CD4-positive, alpha-beta T cell treated with Interleukin-4 for 1 hour (primary cell): ENCODE data around the gene LSP1.

ENCODE experiments used
- DNase-seq, 2 donors: peaks; one replicate each; pipeline ENCODE4 v3.0.0-alpha.2; 2020 to 2022

Gene LSP1

DNA sequence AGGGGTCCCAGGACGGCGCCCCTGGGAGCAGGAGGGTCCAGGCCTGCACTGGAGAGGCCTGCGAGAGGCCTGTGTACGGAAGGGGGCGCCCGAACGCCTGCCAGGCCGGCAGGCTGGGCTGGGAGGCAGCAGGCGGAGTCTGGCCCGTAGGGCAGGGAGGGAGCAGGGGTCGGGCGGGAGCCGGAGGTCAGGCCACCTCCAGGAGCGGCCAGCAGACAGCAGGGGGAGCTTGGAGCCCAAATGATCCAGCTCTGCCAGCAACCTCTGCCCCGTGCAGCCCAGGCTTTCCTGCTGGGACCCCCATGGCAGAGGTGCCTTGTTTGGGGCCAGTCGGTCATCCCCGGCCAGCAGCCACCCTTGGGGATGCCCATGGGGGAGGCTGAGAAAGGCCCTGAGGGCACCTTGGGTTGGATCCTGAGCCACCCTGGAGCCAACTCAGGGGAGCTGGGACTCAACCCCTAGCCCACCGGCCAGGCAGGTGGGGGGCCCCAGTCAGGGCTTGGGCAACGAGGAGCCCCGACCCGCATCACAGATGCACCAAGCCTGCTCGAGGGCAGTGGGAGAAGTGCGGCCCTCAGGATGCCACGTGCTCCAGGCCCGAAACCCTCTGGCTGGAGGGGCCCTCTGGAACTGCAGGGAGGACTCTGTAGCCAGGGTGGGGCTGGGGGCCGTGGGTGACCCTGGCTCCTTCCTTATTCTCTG, 27.7 kb upstream of the LSP1 start:
- DNase-seq, result no peak

DNA sequence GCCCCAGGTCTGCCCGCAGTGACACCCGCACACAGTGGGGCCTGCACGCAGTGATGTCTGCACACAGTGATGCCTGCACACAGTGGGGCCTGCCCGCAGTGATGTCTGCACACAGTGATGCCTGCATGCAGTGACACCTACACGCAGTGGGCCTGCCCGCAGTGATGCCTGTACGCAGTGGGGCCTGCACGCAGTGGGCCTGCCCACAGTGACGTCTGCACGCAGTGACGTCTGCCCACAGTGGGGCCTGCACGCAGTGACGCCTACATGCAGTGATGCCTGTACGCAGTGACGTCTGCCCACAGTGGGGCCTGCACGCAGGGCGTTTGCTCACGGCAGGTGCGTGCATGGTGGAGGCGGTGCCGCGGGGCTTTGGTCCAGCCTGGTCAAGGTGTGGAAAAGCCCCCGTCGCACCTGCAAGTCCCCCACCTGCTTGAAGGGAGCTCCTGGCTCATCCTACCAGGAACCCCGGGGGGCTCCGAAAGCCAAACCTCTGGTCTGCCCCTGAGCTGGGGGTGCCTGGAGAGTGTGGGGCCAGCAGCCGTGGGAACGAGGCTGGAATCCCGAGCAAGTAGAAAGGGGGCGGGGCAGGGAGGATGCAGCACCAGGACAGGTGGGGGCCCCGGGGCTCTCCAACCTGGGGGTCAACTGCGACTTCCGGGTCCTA, 27.0 kb upstream of the LSP1 start:
- no peak for DNase-seq

DNA sequence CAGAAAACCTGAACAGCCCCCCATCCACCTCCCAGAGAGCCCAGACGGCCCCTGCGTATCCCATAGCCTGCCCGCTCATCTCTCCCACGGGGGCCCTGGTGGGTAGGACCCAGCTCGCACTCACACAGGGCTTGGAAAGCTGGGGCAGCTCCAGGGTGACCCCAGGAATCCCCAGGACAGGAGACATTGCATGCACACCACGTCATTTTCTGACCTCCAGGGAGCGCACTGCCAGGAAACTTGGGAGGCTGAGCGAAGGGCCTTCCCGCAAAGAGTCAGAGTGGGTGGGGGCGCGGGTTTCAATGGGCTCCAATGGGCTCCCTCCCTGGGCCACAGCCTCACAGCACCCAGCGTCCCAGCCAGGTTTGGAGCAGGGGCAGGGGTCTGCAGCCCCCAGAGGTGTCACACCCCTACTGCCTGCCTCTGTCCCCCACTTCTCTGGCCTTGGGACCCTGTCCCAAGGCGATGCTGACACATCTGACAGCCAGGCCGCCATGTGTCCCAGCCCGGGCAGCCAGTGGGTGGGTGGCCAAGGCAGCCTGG, 26.3 kb upstream of the LSP1 start:
- no peak for DNase-seq

DNA sequence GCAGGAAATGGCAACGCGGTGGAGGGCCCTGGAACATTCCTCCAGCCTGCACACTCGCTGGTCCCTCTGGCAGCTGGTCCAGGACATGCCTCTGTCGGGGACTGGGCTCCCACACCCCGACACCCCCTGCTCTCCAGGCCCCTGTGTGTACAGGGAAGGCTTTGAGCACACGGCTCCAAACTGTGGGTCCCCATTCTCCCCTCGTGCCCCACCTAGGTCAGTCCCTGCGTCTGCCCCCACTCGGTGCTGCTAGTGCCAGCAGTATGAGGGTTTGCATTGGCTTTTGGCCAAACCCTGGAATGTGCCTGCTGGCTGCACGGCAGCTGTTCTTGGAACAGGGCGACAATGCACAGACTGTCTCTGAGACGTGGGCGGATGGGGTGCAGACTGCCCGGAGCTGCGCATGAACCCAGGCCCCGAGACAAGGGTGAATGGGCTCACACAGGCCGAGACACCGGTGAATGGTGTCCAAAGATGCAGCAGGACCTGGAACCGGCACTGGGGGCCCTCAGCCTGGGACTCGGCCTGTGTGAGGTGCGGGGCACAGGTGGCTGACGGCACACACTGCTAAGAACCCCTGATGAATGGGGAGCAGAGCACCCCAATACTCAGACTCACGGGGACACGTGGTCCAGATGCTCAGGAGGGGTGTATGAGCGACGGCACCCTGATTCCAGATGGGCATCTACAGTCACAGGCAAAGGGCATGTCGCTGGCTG, 25.6 kb upstream of the LSP1 start:
- DNase-seq, result no peak

DNA sequence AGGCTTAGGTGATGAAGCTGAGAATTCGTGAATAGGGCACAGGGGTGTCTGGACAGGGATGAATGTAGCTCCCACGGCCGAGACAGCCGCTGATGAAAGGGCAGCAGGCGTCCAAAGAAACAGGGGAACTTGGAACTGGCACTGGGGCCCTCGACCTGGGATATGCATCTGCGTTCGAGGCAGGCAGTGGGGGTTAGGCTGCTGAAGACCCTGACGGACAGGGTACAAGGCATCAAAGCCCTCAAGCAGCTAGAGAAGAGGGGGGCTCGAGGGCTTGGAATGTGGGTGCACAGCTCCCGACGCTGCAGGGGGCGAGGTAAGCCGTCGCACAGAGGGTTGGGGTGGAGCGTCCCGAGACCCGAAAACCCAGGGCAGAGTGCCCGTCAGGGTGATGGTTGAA, 25.0 kb upstream of the LSP1 start:
- DNase-seq, result no peak

DNA sequence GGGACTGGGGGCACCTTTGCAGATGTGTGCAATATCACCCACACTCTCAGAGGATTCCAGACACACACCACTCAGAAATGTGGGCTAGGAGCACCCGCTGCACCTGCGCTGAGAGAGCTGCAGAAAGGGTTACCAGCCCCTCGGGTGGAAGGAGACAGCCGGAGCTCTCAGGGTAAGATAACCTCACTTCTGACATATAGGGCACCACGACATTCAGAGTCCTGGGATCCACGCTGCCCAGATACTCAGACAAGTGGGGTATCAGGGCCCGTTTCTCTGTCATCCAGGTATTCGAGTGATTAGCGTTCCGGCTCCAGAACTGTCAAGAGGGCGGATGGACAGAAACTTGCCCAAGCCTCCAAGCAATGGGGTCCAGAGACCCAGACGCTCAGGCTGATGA, 24.3 kb upstream of the LSP1 start:
- DNase-seq, result no peak

DNA sequence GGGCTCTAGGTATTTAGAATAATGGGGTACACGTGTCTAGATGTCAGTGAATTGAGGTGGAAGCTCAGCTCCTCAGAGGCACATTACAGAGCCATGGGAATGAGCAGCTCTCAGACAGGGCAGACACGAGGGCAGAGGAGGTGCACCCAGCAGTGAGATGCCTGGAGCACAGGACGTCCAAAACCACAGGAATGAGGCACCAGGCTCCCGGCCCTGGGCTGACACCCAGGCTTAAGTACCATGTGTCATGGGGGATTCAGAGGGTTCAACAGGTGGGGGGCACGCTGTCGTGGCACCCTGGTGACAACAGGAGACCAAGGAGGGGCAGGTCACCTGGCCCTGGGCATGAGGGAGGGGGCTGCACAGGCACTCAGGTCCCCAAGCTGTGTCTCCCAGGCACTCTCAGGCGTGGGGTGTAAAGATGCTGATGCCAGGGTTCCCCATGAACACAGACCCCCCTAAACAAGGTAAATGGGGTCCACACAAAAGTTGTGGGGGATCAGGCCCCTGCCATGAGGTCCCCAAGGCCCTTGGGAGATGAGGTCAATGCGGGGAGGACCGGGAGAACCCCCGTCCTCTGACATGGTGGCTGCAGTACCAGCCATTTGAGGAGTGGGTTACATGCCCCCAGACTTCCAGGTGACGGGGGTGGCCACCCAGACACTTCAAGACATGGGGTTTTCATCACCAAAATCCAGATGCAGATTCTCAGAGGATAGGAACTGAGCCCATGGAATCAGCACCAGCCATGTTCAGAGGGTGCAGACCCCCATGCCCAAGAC, 23.7 kb upstream of the LSP1 start:
- no peak for DNase-seq

DNA sequence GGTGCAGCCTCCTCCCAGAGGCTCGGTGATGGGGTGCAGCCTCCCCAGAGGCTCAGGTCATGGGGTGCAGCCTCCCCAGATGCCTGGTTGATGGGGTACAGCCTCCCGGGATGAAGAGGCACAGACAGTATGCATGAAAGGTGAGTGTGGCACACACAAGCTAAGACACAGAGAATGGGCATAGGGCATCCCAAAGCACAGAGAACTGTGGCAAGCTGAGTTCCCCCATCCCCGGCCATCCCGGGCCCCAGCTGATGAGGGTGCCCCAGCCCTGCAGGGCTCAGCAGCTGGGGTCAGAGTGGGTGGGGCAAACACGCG, 22.9 kb upstream of the LSP1 start:
- no peak for DNase-seq

DNA sequence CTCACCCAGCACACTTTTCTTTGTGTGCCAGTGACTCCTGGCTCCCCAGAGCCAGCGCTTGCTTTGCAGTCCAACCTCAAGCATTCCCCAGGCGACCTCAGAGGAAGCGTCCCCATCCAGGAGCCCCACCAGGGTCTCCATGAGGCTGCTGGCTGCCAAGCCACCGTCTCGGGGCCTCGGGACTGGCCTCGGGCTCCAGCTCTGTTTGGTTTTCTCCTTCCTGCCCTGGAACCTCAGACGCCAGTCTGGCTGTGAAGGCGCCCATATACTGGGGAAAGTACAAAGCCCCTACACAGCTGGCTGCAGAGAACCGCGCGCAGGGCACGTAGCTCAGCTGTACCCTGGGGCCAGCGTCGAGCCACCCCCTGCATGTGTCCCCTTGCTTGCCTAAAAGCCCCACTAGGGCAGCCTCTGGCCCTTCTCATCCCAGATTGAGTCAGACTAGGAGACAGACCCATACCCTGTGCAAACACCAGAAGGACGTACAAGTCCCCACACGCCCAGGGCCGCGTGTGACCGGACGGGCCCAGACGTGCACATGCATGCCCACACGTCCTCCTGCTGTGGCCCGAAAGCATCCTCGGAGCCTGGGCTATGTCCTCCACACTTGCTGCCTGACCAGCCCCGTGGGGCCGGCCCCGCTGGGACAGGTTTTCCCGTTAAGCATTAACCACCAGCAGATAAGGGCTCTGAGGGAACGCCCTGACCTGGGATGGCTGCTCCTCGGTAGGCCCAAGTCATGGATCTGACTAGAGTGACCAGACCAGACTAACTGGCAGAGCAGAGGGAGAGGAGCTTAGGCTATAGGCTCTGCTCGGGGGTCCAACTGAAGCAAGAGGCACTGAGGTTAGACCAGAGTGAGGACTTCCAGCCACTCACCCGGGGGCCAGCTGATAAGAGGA, 22.3 kb upstream of the LSP1 start:
- DNase-seq, result no peak

DNA sequence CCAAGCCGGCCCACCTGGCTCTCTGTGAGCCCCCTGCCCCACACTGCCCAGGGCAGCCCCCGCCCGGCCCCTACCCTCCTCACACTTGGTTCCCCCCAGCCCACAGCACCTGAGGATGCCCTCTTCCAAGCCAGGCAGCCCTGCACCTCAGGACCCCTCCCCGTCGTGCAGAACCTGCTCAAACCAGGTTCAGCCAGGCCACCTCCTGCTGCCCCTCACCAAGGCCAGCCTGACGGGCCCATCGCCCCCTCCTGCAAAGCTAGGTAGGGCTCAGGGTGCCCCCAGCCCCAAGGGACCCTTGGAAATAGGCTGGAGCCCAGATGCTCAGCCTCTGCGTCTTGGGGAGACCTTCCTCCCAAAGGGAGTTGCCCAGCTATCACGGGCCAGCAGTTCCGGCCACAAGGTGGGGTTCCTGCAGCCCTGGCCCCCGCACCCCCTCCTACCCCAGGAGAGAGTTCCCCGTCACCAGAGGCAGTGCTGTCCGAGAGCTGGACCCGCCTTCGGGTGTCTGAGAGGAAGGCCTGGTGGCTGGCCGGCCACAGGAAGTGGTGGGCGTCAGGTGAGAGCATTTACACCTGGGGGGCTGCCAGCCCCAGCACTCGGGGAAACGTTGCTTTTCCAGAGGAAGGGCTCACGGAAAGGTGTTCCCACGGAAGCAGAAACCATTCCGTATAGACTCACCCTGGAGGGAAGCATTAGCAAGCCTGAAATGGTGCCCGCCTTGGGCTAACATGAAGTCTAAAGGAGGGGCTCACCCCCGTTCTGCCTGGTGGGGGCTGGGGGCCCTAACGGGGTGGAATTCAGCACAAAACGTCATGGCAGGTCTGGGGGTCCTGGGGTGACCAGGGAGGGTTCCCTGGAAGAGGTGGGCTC, 21.3 kb upstream of the LSP1 start:
- no peak for DNase-seq

DNA sequence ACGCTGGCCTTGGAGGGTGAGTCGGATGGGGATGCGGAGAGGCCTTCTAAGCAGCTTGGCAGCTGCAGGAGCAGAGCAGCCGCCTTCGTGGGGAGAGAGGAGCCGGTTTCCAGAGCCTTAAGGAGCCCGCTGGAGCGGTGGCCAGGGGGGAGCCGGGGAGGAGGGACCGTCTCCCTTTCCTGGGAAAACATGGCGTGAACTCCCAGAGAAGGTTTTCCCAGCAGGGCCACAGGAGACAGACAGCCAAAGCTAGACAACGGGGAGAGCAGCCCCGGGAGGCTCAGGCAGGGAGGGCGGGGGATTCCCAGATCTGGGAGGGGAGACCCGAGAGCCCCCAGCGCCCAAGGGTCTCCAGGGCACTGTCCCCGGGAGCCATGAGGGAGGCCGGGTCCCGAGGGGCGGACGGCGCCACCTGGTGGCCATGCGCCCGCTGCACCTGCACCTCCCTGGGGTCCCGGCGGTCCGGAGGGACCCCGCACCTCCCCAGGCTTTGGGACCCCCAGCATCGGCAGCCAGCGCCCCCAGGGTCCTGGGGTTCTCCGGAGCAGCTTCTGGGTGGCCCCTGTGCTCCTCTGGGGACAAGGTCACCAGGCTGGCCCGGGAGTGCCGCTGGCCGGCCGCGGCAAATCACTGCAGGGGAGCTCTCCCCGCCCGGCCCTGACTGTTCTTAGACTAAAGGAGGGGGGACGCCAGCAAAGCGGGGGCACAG, 20.5 kb upstream of the LSP1 start:
- peak; percentile 57 to 60 for DNase-seq

DNA sequence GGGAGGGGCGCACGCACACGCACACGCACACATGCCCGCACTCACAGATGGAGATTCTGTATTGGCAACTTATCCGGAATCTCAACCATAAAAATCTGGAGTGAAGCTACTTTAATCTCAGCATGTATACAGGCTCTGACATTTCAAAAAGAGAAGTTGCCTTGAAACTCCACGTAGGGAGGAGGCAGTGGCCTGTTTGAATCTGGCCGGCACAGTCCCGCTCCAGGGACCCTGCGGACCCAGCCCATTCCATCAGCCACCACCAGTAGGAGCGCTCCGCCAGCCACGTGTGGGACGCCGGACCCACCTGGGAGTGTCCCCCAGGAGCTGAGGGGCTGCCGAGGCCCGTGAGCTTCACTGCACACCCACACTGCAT, 20.0 kb upstream of the LSP1 start:
- DNase-seq, result no peak

DNA sequence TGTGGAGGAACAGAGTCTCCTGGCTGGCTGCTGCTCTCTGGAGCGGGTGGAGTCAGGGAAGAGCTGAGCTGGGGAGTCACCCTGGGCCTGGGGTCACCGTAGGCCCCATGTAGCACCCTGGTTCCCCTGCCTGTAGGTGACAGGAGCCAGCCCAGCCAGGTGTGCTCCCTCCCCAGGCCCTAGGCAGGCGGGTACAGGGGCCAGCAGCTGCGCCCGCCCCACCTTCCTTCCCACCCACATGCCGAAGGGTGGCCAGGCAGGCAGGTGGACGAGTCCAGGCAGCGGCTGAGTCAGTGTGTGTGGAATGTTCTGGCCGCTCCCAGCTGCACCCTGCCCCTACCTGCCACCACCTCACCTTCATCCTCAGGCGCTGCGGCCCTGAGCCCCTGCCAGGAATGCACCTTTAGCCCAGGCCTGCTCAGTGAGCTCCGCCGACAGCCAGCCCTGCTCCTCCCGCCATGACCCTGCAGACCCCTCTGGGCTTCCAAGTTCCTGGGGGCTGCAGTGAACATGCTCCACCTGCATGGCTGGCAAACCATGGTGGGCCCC, 18.7 kb upstream of the LSP1 start:
- no peak for DNase-seq

DNA sequence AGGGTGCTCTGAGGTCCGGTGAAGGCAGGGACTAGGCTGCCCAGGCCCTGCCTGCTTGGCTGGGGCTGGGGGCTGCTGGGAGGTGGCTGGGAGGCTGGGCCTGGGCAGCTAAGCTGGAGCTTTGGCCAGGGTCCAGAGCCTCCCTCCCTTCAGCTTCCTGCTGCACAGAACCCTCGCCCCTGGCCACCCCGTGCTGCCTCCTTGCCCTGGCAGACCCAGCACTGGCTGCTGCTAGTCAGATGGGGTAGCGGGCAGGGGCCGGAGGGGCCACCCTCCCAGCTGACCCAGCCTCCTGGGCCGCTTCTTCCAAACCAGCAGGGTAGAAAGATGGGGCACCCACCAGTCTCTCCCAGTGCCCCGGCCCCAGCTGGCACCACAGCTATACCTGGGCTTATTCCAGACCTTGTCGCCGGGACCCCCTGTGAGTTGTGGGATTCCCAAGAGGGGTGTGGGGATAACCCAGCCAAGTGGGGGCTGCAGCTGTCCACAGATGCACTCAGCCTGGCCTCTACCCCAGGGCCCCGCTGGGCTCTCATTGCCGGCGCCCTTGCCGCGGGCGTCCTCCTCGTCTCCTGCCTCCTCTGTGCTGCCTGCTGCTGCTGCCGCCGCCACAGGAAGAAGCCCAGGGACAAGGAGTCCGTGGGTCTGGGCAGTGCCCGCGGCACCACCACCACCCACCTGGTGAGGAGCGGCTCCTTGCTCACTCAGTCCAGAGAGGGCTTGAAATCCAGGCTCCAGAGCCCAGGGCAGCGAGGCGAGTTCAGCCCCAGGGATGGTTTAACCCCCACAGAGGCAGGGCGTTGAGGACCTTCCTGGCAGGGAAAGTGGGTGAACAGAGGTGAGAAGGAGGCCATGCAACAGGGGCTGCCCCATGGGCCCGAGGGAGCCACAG, 17.9 kb upstream of the LSP1 start, which contains the start of gene SYT8:
Gene SYT8 (plus strand): TSS at position 212 of the 892 bp plus-strand sequence. CDS start 116 bp downstream, at position 328.
- DNase-seq, result no peak

DNA sequence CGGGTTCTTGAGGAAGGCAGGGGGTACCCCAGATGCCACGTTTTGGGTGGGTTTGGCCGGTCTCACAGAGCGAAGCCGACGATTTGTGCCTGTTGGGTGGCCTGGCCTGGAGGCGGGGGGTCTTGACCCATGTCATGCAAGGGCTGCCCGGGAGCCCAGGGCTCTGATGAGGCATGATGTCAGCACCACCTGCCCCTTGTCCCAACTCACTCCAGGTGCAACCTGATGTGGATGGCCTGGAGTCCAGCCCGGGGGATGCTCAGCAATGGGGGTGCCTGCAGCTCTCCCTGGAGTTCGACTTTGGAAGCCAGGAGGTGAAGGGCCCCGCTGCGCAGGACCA, 17.2 kb upstream of the LSP1 start:
- DNase-seq, result no peak

DNA sequence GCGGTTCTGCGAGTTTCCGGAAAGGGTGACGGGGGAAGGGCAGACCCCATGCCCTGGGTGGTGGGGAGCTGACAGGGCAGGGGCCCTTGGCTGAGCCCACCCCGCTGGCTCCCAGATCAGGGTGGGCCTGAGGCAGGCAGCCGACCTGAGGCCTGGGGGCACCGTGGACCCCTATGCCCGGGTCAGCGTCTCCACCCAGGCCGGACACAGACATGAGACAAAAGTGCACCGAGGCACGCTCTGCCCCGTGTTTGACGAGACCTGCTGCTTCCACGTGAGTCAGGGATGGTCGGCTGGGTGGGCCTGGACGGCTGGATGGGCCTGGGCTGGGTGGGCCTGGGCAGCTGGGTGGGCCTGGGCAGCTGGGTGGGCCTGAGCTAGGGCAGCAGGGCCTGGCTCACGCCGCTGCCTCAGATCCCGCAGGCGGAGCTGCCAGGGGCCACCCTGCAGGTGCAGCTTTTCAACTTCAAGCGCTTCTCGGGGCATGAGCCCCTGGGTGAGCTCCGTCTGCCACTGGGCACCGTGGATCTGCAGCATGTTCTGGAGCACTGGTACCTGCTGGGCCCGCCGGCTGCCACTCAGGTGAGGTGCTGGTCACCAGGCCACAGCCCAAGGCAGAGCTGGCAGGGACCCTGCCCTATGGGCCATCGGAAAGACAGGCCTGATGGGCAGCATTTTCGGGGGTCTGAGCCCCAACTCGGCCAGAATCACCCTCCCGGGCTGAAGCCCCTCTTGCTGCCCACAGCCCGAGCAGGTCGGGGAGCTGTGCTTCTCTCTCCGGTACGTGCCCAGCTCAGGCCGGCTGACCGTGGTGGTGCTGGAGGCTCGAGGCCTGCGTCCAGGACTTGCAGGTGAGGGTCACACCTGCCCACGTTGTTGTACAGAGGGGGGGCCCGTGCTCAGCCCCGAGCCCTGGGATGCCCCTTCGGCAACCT, 16.6 kb upstream of the LSP1 start:
- DNase-seq, result no peak

DNA sequence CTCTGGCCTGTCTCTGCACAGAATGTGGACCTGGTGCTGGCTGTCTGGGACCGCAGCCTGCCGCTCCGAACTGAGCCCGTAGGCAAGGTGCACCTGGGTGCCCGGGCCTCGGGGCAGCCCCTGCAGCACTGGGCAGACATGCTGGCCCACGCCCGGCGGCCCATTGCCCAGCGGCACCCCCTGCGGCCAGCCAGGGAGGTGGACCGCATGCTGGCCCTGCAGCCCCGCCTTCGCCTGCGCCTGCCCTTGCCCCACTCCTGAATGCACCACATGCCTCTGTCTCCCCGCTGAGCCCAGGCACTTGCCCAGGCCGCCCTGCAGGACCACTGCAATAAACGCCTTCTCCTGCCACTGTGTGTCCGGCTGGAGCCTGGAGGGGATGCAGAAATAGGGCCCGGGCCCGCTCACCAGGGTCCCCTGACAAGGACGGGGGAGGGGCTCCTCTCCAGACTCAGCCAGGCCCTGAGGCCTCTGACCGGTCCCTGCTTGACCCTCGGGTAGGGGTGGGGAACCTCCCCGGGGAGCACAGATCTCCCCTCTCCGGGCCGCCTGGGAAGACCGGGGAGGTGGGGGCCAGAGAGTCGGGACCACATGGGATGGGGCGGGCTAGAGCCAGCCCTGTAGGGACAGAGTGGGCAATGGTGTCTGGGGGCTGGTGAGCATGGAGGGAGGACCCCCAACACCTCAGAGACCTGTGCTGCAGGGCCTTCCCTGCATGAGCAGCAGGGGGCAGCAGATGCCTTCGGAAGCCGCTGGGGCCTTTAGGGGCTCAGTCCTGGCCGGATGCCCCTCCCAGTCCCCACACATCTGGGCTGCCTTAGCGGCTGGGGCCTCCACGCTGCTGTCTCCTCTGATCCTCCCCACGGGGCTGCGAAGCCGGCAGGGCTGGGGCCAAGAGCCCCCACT, 15.5 kb upstream of the LSP1 start:
- DNase-seq, result peak; percentile 82 to 88
